GM10248 (cell line): ENCODE measurements around the gene IRF2BP1.

ENCODE experiments used
- CTCF ChIA-PET: fragments of 300-600 bp; sonication (Branson Sonifier 250); formaldehyde crosslinking; extraction: SDS; loops from one replicate; lab custom pipeline; 2021; ENCODE audit warnings: antibody characterized with exemption; lab: Yijun Ruan, JAX
- POLR2A ChIA-PET: fragments of 350-650 bp; sonication (Branson Sonifier 250); formaldehyde crosslinking; extraction: SDS; loops from one replicate; lab custom pipeline; 2020; ENCODE audit warnings: antibody characterized with exemption; lab: Yijun Ruan, JAX
- DNase-seq: peaks from one replicate; pipeline ENCODE4 v3.0.0; 2012; ENCODE audit errors: extremely low spot score
- CTCF ChIP-seq: IDR thresholded peaks from 2 replicates; pipeline ENCODE4 v1.5.1; 2012; ENCODE audit warnings: mild to moderate bottlenecking, low read depth; ENCODE audit errors: extremely low read depth, missing control alignments, control extremely low read depth

The IRF2BP1 gene

GRCh38 chr19:45887200-45887710, 1.3 kb upstream of the IRF2BP1 start:
- TF ChIP-seq CTCF, result no peak
- DNase-seq, result no peak
- ChIA-PET CTCF (interaction anchor here (0.8 to 8.7 kb wide), 3 partner anchors 14 to 70 kb away, joined by 3 to 152 read pairs (median 3); partner anchors contain the start of genes FOXA3 and SYMPK), POLR2A (no interaction called here)

- CTCF ChIA-PET, result interaction anchor here (1.3 to 8.7 kb wide), 3 partner anchors 14 to 69 kb away, joined by 5 to 152 read pairs (median 15); partner anchors contain the start of genes FOXA3 and SYMPK
- TF ChIP-seq CTCF, result no peak
- POLR2A ChIA-PET, result interaction anchor here (0.6 to 2.4 kb wide), 3 partner anchors 23 to 191 kb away, joined by 4 to 19 read pairs (median 5); partner anchors contain the start of genes FOXA3, SIX5 and SYMPK
- DNase-seq, result peak; percentile 90
Measured at GRCh38 chr19:45886427-45887199, 672 bp upstream of the IRF2BP1 start.

- no peak for TF ChIP-seq CTCF
- CTCF ChIA-PET, result interaction anchor here (1.3 to 8.7 kb wide), 3 partner anchors 16 to 68 kb away, joined by 5 to 152 read pairs (median 15); partner anchors contain the start of genes FOXA3 and SYMPK
- POLR2A ChIA-PET, result interaction anchor here (2.4 kb wide), 1 partner anchor 21 kb away, joined by 19 read pairs; the partner anchor contains the start of genes FOXA3 and SYMPK
- peak; percentile 46 for DNase-seq
Measured at GRCh38 chr19:45884682-45885555, 1.0 kb downstream of the IRF2BP1 start.

GRCh38 chr19:45883881-45884681, 1.9 kb downstream of the IRF2BP1 start:
- DNase-seq, result no peak
- POLR2A ChIA-PET, result interaction anchor here (2.4 kb wide), 1 partner anchor 20 kb away, joined by 19 read pairs; the partner anchor contains the start of genes FOXA3 and SYMPK
- CTCF ChIA-PET, result interaction anchor here (0.6 to 8.7 kb wide), 8 partner anchors 8 to 114 kb away, joined by 3 to 152 read pairs (median 10); partner anchors contain the start of genes FOXA3, NOVA2, SIX5 and SYMPK
- TF ChIP-seq CTCF, result no peak

- CTCF ChIA-PET, result interaction anchor here (0.6 to 8.7 kb wide), 7 partner anchors 9 to 114 kb away, joined by 3 to 152 read pairs (median 5); partner anchors contain the start of genes FOXA3, NOVA2, SIX5 and SYMPK
- no peak for DNase-seq
- POLR2A ChIA-PET, result no interaction called here
- no peak for TF ChIP-seq CTCF
Measured at GRCh38 chr19:45883586-45883880, 2.4 kb downstream of the IRF2BP1 start.
